CD14-positive monocyte (primary cell): Measurements from ENCODE around the gene CPLX4. TPM values are rescaled to one million over a fixed set of nuclear protein-coding genes. Genes with fewer than 3 reads are reported as not detected.

ENCODE experiments used
- DNase-seq, 3 donors: peaks; one replicate each; pipeline ENCODE4 v3.0.0-alpha.2; 2011 to 2022
- H2AFZ ChIP-seq: 2 replicates; pipeline ENCODE4 v1.6.0; 2012; ENCODE audit warnings: mild to moderate bottlenecking, low read depth, low read length, inconsistent platforms; ENCODE audit not compliant: insufficient read depth, poor library complexity, severe bottlenecking
- H3K27ac ChIP-seq, 2 donors: 1 replicate in 1 of 2; 2 replicates in 1 of 2; pipeline ENCODE4 v1.5.1; 2012 to 2013; ENCODE audit warnings: low read length in 2 of 2, control low read depth in 1 of 2, inconsistent platforms in 1 of 2, low read depth in 1 of 2, mild to moderate bottlenecking in 1 of 2
- H3K27me3 ChIP-seq, 2 donors: one replicate each; pipeline versions ENCODE4 v1.6.0 to v1.6.1; 2011 to 2013; ENCODE audit warnings: low read length in 2 of 2; ENCODE audit not compliant: control insufficient read depth in 2 of 2, insufficient read depth in 2 of 2
- H3K36me3 ChIP-seq, 2 donors: replicated peaks in 1 of 2; 1 replicate in 1 of 2; 2 replicates in 1 of 2; pipeline versions ENCODE4 v1.5.1 to v1.6.1; 2012 to 2013; ENCODE audit warnings: low read length in 2 of 2, control low read depth in 1 of 2, inconsistent platforms in 1 of 2, mild to moderate bottlenecking in 1 of 2; ENCODE audit not compliant: insufficient read depth in 2 of 2, control insufficient read depth in 1 of 2
- H3K4me1 ChIP-seq, 2 donors: 1 replicate in 1 of 2; 2 replicates in 1 of 2; pipeline versions ENCODE4 v1.5.1 to v1.6.1; 2012 to 2013; ENCODE audit warnings: low read length in 2 of 2, control low read depth in 1 of 2, inconsistent platforms in 1 of 2, mild to moderate bottlenecking in 1 of 2, moderate library complexity in 1 of 2; ENCODE audit not compliant: insufficient read depth in 2 of 2, control insufficient read depth in 1 of 2
- H3K4me2 ChIP-seq: replicated peaks from 2 replicates; pipeline ENCODE3; 2012; ENCODE audit warnings: low read length, moderate library complexity, mild to moderate bottlenecking; ENCODE audit not compliant: poor library complexity, severe bottlenecking; ENCODE audit errors: extremely low read depth
- H3K4me3 ChIP-seq, 3 experiments: fragments of 200-600 bp in 1 of 3; sonication (generic) in 1 of 3; replicated peaks in 1 of 3; 1 replicate in 2 of 3; 2 replicates in 1 of 3; pipeline ENCODE4 v1.5.1; 2011 to 2013; ENCODE audit warnings: low read length in 3 of 3, mild to moderate bottlenecking in 3 of 3, control low read depth in 2 of 3, low read depth in 2 of 3, inconsistent platforms in 1 of 3, moderate library complexity in 1 of 3
- H3K79me2 ChIP-seq: 2 replicates; pipeline ENCODE4 v1.6.0; 2012; ENCODE audit warnings: mild to moderate bottlenecking, control low read depth, inconsistent platforms, low read length, moderate library complexity; ENCODE audit not compliant: insufficient read depth
- H3K9ac ChIP-seq: 2 replicates; pipeline ENCODE4 v1.6.0; 2017; ENCODE audit warnings: low read length, mild to moderate bottlenecking; ENCODE audit not compliant: insufficient read depth, poor library complexity, severe bottlenecking
- H3K9me3 ChIP-seq, 2 donors: replicated peaks in 1 of 2; 1 replicate in 1 of 2; 2 replicates in 1 of 2; pipeline versions ENCODE4 v1.5.1 to v1.6.1; 2012 to 2013; ENCODE audit warnings: low read length in 2 of 2, control low read depth in 1 of 2; ENCODE audit not compliant: control insufficient read depth in 1 of 2, insufficient read depth in 1 of 2
- H4K20me1 ChIP-seq: 2 replicates; pipeline ENCODE4 v1.6.0; 2012; ENCODE audit warnings: mild to moderate bottlenecking, low read length, control low read depth, moderate library complexity; ENCODE audit not compliant: insufficient read depth
- H3K27ac Mint-ChIP-seq, 7 donors: one replicate each; pipeline ENCODE4 v1.8.0; 2020; ENCODE audit warnings: mild to moderate bottlenecking in 7 of 7, mixed read lengths in 7 of 7, moderate library complexity in 6 of 7, inconsistent platforms in 2 of 7
- H3K27me3 Mint-ChIP-seq, 3 donors: one replicate each; pipeline ENCODE4 v1.8.0; 2021 to 2022; ENCODE audit warnings: low read depth in 3 of 3, mild to moderate bottlenecking in 3 of 3, mixed read lengths in 3 of 3, moderate library complexity in 3 of 3, inconsistent platforms in 1 of 3
- H3K36me3 Mint-ChIP-seq, 2 donors: one replicate each; pipeline ENCODE4 v1.8.0; 2020; ENCODE audit warnings: mixed read lengths in 2 of 2, inconsistent platforms in 1 of 2, mild to moderate bottlenecking in 1 of 2
- H3K4me1 Mint-ChIP-seq: one replicate; pipeline ENCODE4 v1.8.0; 2020; ENCODE audit warnings: mild to moderate bottlenecking, mixed read lengths
- H3K4me3 Mint-ChIP-seq, 2 donors: one replicate each; pipeline ENCODE4 v1.8.0; 2020; ENCODE audit warnings: mild to moderate bottlenecking in 2 of 2, mixed read lengths in 2 of 2, moderate library complexity in 1 of 2
- H3K9me3 Mint-ChIP-seq, 7 donors: one replicate each; pipeline ENCODE4 v1.8.0; 2020 to 2022; ENCODE audit warnings: mixed read lengths in 7 of 7, mild to moderate bottlenecking in 6 of 7, moderate library complexity in 6 of 7, inconsistent platforms in 2 of 7
- CTCF ChIP-seq: fragments of 200-600 bp; IDR thresholded peaks from one replicate; pipeline ENCODE4 v1.8.0; 2022; ENCODE audit warnings: antibody characterized with exemption, mild to moderate bottlenecking
- WGBS: methylation state at CpG from one replicate; pipeline ENCODE4 v1.1.5; 2013; ENCODE audit warnings: missing lambda C conversion rate; ENCODE audit not compliant: insufficient coverage; 5-methylcytosine and 5-hydroxymethylcytosine counted together
- intact Hi-C, 2 donors: fragments of 100-400 bp; cut with micrococcal nuclease; formaldehyde crosslinking; loops; one replicate each; pipeline versions ENCODE4 v1.15.0 to v1.15.1; 2023
- polyA plus RNA-seq, 3 donors: library from polyadenylated mRNA; depleted of rRNA in 1 of 3; unstranded in 2 of 3; stranded (reverse) in 1 of 3; fragments of 300-500 nt in 2 of 3; fragments of >200 nt in 1 of 3; fragmentation: Illumina TruSeq in 2 of 3; gene quantifications; 1 replicate in 2 of 3; 2 replicates in 1 of 3; pipeline ENCODE4 v1.2.3, GENCODE V29; 2012 to 2021

CPLX4 gene
- polyA plus RNA-seq, 3 donors: not detected

- DNase-seq: no peak
- H3K4me3 Mint-ChIP-seq: peak overlapping the region in 1 of 2 donors; percentile 84
- Histone ChIP-seq H3K9ac (no peak overlapping the region), H3K36me3 (no peaks in the 10 kb centered on the region), H4K20me1 (no peaks in the 10 kb centered on the region), H3K79me2 (no peaks in the 10 kb centered on the region), H3K4me2 (peak overlapping the region; percentile 70), H2AFZ (no peak overlapping the region), H3K4me1 (peaks cover 0 to 19% of the 10 kb centered on the region in 2 donors), H3K4me3 (peak overlapping the region in 1 of 3 experiments; percentile 64), H3K9me3 (peaks cover 0 to 46% of the 10 kb centered on the region in 2 donors), H3K27me3 (peaks cover 92 to 97% of the 10 kb centered on the region in 2 donors), H3K27ac (no peak overlapping the region)
- no peak for TF ChIP-seq CTCF
- intact Hi-C loops: no loop called here
- peaks cover 26% of the 10 kb centered on the region for H3K4me1 Mint-ChIP-seq
- H3K36me3 Mint-ChIP-seq: peaks cover 8% of the 10 kb centered on the region in 2 donors
- peaks cover 86 to 96% (median 92%) of the 10 kb centered on the region in 3 donors for H3K27me3 Mint-ChIP-seq
- 12% methylated on average over 10 of the region's 14 CpGs for WGBS
- peaks cover 2 to 34% (median 21%) of the 10 kb centered on the region in 7 donors for H3K9me3 Mint-ChIP-seq
- peak overlapping the region in 1 of 7 donors; percentile 53 for H3K27ac Mint-ChIP-seq
Measured at GRCh38 chr18:59271606-59272220, 46.7 kb downstream of the CPLX4 start.

GRCh38 chr18:59270689-59271257 is 47.7 kb downstream of the CPLX4 start:
- Mint-ChIP-seq H3K27ac (no peak overlapping the region), H3K4me1 (peaks cover 27% of the 10 kb centered on the region)
- peaks cover 92 to 97% of the 10 kb centered on the region in 2 donors for H3K27me3 ChIP-seq

More at GRCh38 chr18:59270689-59271257, 47.7 kb downstream of the CPLX4 start:
- Histone ChIP-seq H2AFZ (no peak overlapping the region), H3K27ac (no peak overlapping the region), H3K4me1 (peaks cover 0 to 19% of the 10 kb centered on the region in 2 donors), H3K79me2 (no peaks in the 10 kb centered on the region), H3K36me3 (no peaks in the 10 kb centered on the region), H3K4me3 (no peak overlapping the region), H3K9ac (no peak overlapping the region), H4K20me1 (no peaks in the 10 kb centered on the region), H3K4me2 (no peak overlapping the region), H3K9me3 (peaks cover 3 to 56% of the 10 kb centered on the region in 2 donors)
- H3K9me3 Mint-ChIP-seq: peaks cover 2 to 36% (median 29%) of the 10 kb centered on the region in 7 donors
- intact Hi-C loops: no loop called here
- peaks cover 87 to 96% (median 92%) of the 10 kb centered on the region in 3 donors for H3K27me3 Mint-ChIP-seq
- no CpG with 5 or more reads among the region's 4 CpGs for WGBS
- no peak for TF ChIP-seq CTCF
- H3K36me3 Mint-ChIP-seq: peaks cover 8% of the 10 kb centered on the region in 2 donors
- peak overlapping the region in 1 of 2 donors; percentile 84 for H3K4me3 Mint-ChIP-seq
- no peak for DNase-seq
